ENCODE measurements around the gene FGF1.

Gene FGF1

DNA sequence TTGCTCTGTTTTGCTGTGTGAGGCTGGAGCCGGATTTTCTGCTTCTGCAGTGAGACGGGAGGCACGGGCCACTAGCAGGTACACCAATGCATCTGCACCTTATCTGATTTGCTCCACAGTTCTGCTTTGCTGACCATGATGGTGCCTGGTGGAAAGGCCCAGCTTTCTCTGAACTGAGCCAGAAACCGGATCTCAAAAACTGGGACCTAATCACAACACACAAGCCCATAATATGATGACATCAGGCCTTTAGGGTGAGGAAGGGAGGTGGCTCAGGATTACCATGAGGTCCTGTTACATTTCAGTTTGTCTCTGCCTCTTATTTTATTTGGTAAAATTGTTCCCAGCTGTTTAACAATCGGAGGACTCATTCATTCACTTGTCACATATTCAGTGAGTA is 49.8 kb downstream of the FGF1 start:
- H3K9me3 Mint-ChIP-seq = no peaks in the 10 kb centered on the region
- no peaks in the 10 kb centered on the region for H3K4me1 Mint-ChIP-seq
- ATAC-seq (ENCODE audit: low read depth) = no peak
- H3K27me3 Mint-ChIP-seq = peaks cover 21% of the 10 kb centered on the region
- no peaks in the 10 kb centered on the region for H3K36me3 Mint-ChIP-seq
- H3K27ac Mint-ChIP-seq = no peak overlapping the region
- DNase-seq (ENCODE audit: low spot score in 2 of 2) = no peak
- H3K4me3 Mint-ChIP-seq = no peak overlapping the region

DNA sequence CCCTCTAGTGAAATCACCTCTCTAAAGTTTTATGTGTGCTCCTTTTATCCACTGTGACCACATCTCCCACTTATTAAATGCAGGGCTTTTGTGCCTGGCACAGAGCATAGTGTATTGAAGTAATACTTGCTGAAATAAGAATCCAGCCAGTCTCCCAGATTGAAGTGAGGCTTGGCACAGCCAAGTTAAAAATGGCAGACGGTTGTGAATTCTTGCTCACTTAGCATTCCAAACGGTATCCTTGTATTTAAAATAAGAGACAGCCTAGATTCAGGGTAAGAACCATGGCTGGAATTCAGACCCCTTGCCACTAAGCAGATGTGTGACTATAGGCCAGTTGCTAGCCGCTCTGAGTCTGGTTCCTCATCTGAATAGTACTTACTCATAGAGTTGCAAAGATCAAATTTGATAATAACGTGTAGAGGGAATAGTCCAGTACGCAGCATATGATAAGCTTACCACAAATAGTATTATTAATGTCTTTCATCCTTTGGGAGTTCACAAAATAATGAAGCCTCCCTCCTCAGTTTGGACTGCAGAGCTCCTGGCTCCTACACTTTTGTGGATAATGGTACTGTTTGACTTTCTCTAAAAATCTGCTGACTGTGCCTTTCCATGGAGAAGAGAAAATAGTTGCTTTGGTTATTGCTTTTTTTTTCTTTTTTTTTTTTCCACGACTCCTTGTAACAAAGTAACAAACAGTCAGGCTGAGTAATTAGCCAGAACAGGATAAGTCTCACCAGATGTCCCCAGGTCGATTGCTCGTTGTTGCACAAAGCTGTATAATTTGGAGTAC is 51.5 kb downstream of the FGF1 start:
- H3K9me3 Mint-ChIP-seq = no peaks in the 10 kb centered on the region
- DNase-seq (ENCODE audit: low spot score in 2 of 2) (no peak), ATAC-seq (ENCODE audit: low read depth) (no peak)
- peaks cover 17% of the 10 kb centered on the region for H3K27me3 Mint-ChIP-seq
- no peaks in the 10 kb centered on the region for H3K36me3 Mint-ChIP-seq
- H3K4me1 Mint-ChIP-seq = no peaks in the 10 kb centered on the region
- no peak overlapping the region for H3K27ac Mint-ChIP-seq
- H3K4me3 Mint-ChIP-seq = no peak overlapping the region

GRCh38 chr5:142630927-142631539 is 54.9 kb downstream of the FGF1 start:
- H3K27me3 Mint-ChIP-seq = peaks cover 6% of the 10 kb centered on the region
- no peak for ATAC-seq (ENCODE audit: low read depth)
- DNase-seq (ENCODE audit: low spot score in 2 of 2) = no peak
- peaks cover 2% of the 10 kb centered on the region for H3K4me1 Mint-ChIP-seq
- no peaks in the 10 kb centered on the region for H3K9me3 Mint-ChIP-seq
- H3K27ac Mint-ChIP-seq = no peak overlapping the region
- no peak overlapping the region for H3K4me3 Mint-ChIP-seq
- H3K36me3 Mint-ChIP-seq = no peaks in the 10 kb centered on the region

DNA sequence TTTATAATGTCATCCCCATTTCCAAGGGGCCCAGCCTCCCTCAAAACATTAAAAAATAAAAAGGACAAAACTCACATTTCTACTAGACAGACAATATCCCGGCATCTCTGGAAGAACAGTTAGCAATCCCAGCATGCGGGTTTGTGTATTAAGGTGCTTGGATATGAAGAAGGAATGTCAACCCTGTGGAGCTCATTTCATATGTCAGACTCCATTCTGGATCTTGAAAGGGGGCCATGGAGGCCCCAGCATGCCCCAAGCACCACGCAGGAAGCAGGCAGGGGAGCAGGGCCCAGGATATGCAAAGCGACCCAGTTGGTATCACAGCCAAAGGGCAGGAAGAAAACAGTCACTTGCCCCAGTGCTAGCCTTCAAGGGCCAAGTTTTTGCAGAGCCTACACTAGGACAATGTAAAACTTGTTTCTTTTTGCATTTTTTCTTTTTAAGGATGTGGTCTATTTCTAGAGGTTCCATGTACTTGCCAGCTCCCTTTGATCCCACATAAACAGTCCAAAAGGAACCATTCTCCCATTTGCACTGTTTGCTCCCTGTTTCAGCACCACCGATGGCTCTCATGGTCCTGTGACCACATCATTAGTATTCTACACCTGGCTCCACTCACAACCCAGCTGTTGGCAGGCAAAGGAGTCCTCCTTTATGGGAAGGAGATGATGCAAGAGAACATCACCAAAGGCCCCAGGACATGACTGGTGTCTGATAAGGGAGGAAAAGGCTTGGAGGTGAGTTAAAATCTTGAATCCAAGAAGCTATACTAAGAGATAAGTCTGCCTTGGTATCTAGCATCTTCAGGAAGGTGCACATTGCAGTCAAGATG is 58.3 kb downstream of the FGF1 start:
- DNase-seq (ENCODE audit: low spot score in 2 of 2) (no peak), ATAC-seq (ENCODE audit: low read depth) (no peak)
- Mint-ChIP-seq H3K4me1 (peaks cover 2% of the 10 kb centered on the region), H3K4me3 (no peak overlapping the region), H3K36me3 (no peaks in the 10 kb centered on the region), H3K27ac (no peak overlapping the region), H3K9me3 (no peaks in the 10 kb centered on the region), H3K27me3 (peaks cover 3% of the 10 kb centered on the region)

DNA sequence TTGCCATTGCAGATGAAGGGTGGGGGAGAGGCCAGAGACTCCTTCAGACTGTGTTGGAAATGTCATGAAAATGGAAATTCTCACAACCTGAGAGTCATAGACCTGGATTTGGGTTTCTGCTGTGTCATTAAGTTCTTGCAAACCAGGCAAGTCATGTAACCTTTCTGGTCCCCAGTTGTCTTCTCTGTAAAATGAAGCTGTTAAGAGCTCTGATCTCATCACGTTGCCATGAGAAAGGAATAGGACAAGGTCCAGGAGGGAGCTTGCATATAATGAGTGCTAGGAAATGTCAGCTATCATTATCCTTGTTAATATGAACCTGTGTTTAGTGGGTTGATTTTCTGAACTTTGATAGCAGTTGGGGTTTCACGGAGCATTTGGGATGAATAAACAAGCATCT is 59.1 kb downstream of the FGF1 start:
- ATAC-seq (ENCODE audit: low read depth) (no peak), DNase-seq (ENCODE audit: low spot score in 2 of 2) (no peak)
- Mint-ChIP-seq H3K9me3 (no peaks in the 10 kb centered on the region), H3K27me3 (peaks cover 4% of the 10 kb centered on the region), H3K27ac (no peak overlapping the region), H3K4me3 (no peak overlapping the region), H3K4me1 (peaks cover 2% of the 10 kb centered on the region), H3K36me3 (no peaks in the 10 kb centered on the region)

DNA sequence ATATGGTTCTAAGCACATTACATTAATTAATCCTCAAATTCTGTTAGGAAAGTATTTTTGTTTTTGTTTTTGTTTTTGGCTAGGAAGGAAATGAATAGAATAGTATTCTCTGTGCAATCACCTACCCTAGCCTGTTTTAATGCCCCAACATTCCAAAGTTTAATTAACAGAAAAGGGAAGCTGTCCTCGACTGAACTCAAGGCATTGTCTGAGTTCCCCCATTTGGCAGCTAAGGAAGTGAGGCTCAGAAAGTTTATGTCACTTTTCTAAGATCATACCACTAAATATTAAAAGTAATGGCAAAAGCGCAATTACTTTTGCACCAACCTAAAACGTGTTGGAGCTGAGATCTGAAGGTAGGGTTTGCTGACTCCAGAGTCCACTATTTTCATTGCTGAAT is 59.8 kb downstream of the FGF1 start:
- Mint-ChIP-seq H3K4me3 (no peak overlapping the region), H3K27me3 (peaks cover 5% of the 10 kb centered on the region)

GRCh38 chr5:142621227-142621626 is 64.7 kb downstream of the FGF1 start:
- no peak overlapping the region for H3K27ac Mint-ChIP-seq
- no peak overlapping the region for H3K4me3 Mint-ChIP-seq
- H3K36me3 Mint-ChIP-seq = no peaks in the 10 kb centered on the region
- peaks cover 9% of the 10 kb centered on the region for H3K27me3 Mint-ChIP-seq
- no peak for ATAC-seq (ENCODE audit: low read depth)
- peaks cover 2% of the 10 kb centered on the region for H3K9me3 Mint-ChIP-seq
- no peaks in the 10 kb centered on the region for H3K4me1 Mint-ChIP-seq
- no peak for DNase-seq (ENCODE audit: low spot score in 2 of 2)

More for the DNA sequence above, 59.8 kb downstream of the FGF1 start:
- Mint-ChIP-seq H3K36me3 (no peaks in the 10 kb centered on the region), H3K4me1 (peaks cover 2% of the 10 kb centered on the region), H3K27ac (no peak overlapping the region), H3K9me3 (peaks cover 2% of the 10 kb centered on the region)
- DNase-seq (ENCODE audit: low spot score in 2 of 2) = no peak
- ATAC-seq (ENCODE audit: low read depth) = no peak

DNA sequence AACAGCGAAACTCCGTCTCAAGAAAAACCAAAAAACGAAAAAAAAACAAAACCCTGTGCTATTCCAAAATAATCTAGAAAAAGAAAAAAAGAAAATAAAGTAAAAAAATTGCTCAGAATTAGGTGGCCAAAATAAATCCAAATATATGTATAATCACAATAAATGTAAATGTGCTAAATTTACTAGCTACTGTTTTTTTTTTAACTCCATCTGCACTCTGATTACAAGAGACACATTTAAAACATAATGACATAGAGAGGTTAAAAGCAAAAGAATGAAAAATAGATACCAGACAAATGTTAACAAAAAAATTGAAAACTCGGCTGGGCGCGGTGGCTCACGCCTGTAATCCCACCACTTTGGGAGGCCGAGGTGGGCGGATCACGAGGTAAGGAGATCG is 66.1 kb downstream of the FGF1 start:
- ATAC-seq (ENCODE audit: low read depth) (no peak), DNase-seq (ENCODE audit: low spot score in 2 of 2) (no peak)
- peaks cover 6% of the 10 kb centered on the region for H3K27me3 Mint-ChIP-seq
- no peak overlapping the region for H3K27ac Mint-ChIP-seq
- peaks cover 2% of the 10 kb centered on the region for H3K9me3 Mint-ChIP-seq
- no peak overlapping the region for H3K4me3 Mint-ChIP-seq
- no peaks in the 10 kb centered on the region for H3K36me3 Mint-ChIP-seq
- no peaks in the 10 kb centered on the region for H3K4me1 Mint-ChIP-seq

DNA sequence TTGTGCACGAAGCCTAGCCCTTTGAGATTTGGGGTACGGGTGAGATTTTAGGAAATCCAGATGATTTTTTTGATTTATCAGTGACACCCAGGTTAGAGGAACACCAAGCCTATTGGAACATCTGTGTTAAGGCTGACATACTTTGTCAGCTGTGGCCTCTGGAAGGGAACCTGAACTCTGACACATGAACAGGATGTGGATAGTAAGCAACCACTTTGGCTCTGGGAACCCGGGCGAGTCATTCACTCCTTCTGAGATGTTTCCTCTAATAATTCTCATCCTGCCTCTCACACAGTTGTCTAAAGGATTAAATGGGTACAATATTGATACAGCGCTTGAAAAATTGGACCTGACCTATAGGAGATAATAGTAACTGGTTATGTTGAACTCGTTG is 67.8 kb downstream of the FGF1 start:
- no peaks in the 10 kb centered on the region for H3K36me3 Mint-ChIP-seq

DNA sequence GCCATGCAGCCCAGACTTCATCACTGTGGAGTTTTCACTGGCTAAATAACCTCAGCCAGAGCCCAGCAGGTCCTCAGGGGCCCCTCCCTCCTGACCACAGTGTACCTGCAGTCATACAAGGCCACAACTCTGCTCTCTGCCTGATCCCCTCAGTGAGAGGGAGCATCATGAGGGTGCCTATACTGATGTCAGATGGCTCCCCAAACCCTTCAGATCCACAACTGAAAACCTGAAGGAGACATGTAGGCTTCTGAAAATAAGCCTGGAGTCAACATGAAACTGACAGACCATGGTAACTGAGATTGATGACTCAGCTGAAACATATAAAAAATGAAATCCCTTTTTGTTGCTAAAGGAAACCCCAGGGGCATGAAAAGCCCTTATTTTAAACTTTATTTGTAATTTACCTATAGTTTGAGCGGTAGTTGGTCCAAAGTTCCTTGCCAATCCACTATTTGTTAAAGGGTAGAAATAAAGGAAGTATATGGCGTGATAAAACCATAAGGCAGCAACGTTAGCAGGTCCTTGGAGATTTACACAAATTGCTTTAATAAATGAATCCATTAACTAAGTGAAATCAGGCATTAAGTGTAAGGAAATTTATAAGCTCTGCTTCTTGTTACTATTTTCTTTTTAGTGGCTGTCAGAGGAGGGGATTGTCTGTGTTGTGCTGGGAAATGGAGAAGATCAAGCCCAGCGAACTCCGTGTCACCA is 68.3 kb downstream of the FGF1 start:
- peaks cover 2% of the 10 kb centered on the region for H3K9me3 Mint-ChIP-seq
- ATAC-seq (ENCODE audit: low read depth) (no peak), DNase-seq (ENCODE audit: low spot score in 2 of 2) (no peak)
- no peaks in the 10 kb centered on the region for H3K4me1 Mint-ChIP-seq
- H3K27ac Mint-ChIP-seq = no peak overlapping the region
- H3K36me3 Mint-ChIP-seq = no peaks in the 10 kb centered on the region
- H3K4me3 Mint-ChIP-seq = no peak overlapping the region
- peaks cover 6% of the 10 kb centered on the region for H3K27me3 Mint-ChIP-seq

More for the DNA sequence above, 67.8 kb downstream of the FGF1 start:
- Mint-ChIP-seq H3K9me3 (peaks cover 2% of the 10 kb centered on the region), H3K4me3 (no peak overlapping the region), H3K4me1 (no peaks in the 10 kb centered on the region), H3K27ac (no peak overlapping the region), H3K27me3 (peaks cover 6% of the 10 kb centered on the region)
- DNase-seq (ENCODE audit: low spot score in 2 of 2) (no peak), ATAC-seq (ENCODE audit: low read depth) (no peak)

GRCh38 chr5:142615948-142616347 is 69.9 kb downstream of the FGF1 start:
- Mint-ChIP-seq H3K4me3 (no peak overlapping the region), H3K27ac (no peak overlapping the region), H3K4me1 (peaks cover 3% of the 10 kb centered on the region), H3K36me3 (no peaks in the 10 kb centered on the region), H3K27me3 (peaks cover 7% of the 10 kb centered on the region), H3K9me3 (no peaks in the 10 kb centered on the region)
- no peak for DNase-seq (ENCODE audit: low spot score in 2 of 2)
- no peak for ATAC-seq (ENCODE audit: low read depth)

DNA sequence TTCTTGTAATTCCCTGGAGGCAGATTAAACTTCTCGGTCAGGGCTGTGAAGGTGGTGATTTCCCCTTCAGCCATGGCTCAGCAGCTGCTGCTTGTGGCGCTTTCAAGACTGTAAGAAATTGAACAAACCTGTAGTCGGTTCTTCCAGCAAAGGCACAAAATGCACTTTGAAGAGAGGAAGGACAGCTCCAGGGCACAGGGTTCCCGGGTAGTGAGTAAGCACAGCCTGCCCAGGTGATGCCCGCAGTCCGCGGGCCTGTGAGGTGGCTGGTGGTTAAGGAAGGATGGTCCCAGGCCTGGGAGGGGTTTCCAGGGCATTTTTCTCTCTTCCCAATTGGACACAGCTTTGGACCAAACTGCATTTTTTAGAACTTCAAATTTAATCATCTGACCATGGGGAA is 71.8 kb downstream of the FGF1 start:
- ATAC-seq (ENCODE audit: low read depth) = no peak
- Mint-ChIP-seq H3K4me3 (no peak overlapping the region), H3K27me3 (peaks cover 14% of the 10 kb centered on the region)

GRCh38 chr5:142613271-142613671 is 72.6 kb downstream of the FGF1 start:
- H3K27me3 Mint-ChIP-seq = peaks cover 14% of the 10 kb centered on the region
- H3K27ac Mint-ChIP-seq = no peak overlapping the region
- peaks cover 4% of the 10 kb centered on the region for H3K4me1 Mint-ChIP-seq
- H3K9me3 Mint-ChIP-seq = no peaks in the 10 kb centered on the region
- no peak overlapping the region for H3K4me3 Mint-ChIP-seq
- no peaks in the 10 kb centered on the region for H3K36me3 Mint-ChIP-seq
- ATAC-seq (ENCODE audit: low read depth) (no peak), DNase-seq (ENCODE audit: low spot score in 2 of 2) (no peak)

More for the DNA sequence above, 71.8 kb downstream of the FGF1 start:
- no peak overlapping the region for H3K27ac Mint-ChIP-seq
- DNase-seq (ENCODE audit: low spot score in 2 of 2) = no peak
- no peaks in the 10 kb centered on the region for H3K9me3 Mint-ChIP-seq
- H3K4me1 Mint-ChIP-seq = peaks cover 4% of the 10 kb centered on the region
- no peaks in the 10 kb centered on the region for H3K36me3 Mint-ChIP-seq

All from memory B cell (primary cell).